ENCODE results near the gene NPHP4. TPM values are rescaled to one million over a fixed set of nuclear protein-coding genes. Genes with fewer than 3 reads are reported as not detected.

The NPHP4 gene
- polyA plus RNA-seq, 1 of the 3 experiments (the other 2 are of a cell fraction): 7.0 TPM

- ChIA-PET CTCF (interaction anchor here (0.7 to 3.9 kb wide), 7 partner anchors 16 to 463 kb away, joined by 4 to 55 read pairs (median 7); no protein-coding TSS in a partner anchor), POLR2A (no interaction called here)
- H3K9ac ChIP-seq: no peak overlapping the region
- DNase-seq: no peak
- H3K9me3 ChIP-seq: no peaks in the 10 kb centered on the region
- H3K27me3 ChIP-seq (ENCODE audit: insufficient read depth): no peaks in the 10 kb centered on the region
- H3K4me3 ChIP-seq (ENCODE audit: low read depth in 2 of 2, low read length in 1 of 2): no peak overlapping the region
- TF ChIP-seq ELF1 (IDR thresholded peaks at IDR 0.05) (no peak), CHD2 (IDR thresholded peaks at IDR 0.05; ENCODE audit: low read length, partially characterized antibody) (no peak), GABPA (IDR thresholded peaks at IDR 0.05; ENCODE audit: low read depth) (no peak)
- no peaks in the 10 kb centered on the region for H3F3A ChIP-seq (replicated peaks; ENCODE audit: insufficient read depth)
- no peaks in the 10 kb centered on the region for H3K9me2 ChIP-seq
- H3K27ac ChIP-seq (ENCODE audit: low read depth in 2 of 2, low read length in 1 of 2): no peak overlapping the region
- peaks cover 0 to 17% of the 10 kb centered on the region in 2 experiments; a peak in 1 of 4 replicates for H3K4me1 ChIP-seq (ENCODE audit: control insufficient read depth in 1 of 2, insufficient read depth in 2 of 2, low read depth in 1 of 2, low read length in 1 of 2)
- peaks cover 0 to 3% of the 10 kb centered on the region in 2 experiments for H3K36me3 ChIP-seq (replicated peaks in 1 of 2; ENCODE audit: control insufficient read depth in 1 of 2, insufficient read depth in 2 of 2, low read length in 1 of 2)
- 86% methylated on average over 4 of the region's 11 CpGs for WGBS (ENCODE audit: low lambda C conversion rate)
- no peaks in the 10 kb centered on the region for H3K79me2 ChIP-seq (ENCODE audit: insufficient read depth)
- H3K4me2 ChIP-seq: no peak overlapping the region
- no peaks in the 10 kb centered on the region for H4K20me1 ChIP-seq (ENCODE audit: insufficient read depth)
- no peak overlapping the region for H2AFZ ChIP-seq (ENCODE audit: low read depth)
These were observed 18.5 kb downstream of the NPHP4 start for GRCh38 chr1:5973771-5974170.

- DNase-seq: no peak
- H3K4me1 ChIP-seq (ENCODE audit: control insufficient read depth in 1 of 2, insufficient read depth in 2 of 2, low read depth in 1 of 2, low read length in 1 of 2): peaks cover 0 to 30% of the 10 kb centered on the region in 2 experiments; a peak in 2 of 4 replicates
- H3K9ac ChIP-seq: no peak overlapping the region
- no peaks in the 10 kb centered on the region for H3F3A ChIP-seq (replicated peaks; ENCODE audit: insufficient read depth)
- POLR2A ChIA-PET: interaction anchor here (0.6 kb wide), 1 partner anchor 973 kb away, joined by 3 read pairs; no protein-coding TSS in a partner anchor
- no peak overlapping the region for H3K27ac ChIP-seq (ENCODE audit: low read depth in 2 of 2, low read length in 1 of 2)
- H2AFZ ChIP-seq (ENCODE audit: low read depth): no peak overlapping the region
- no peak overlapping the region for H3K4me3 ChIP-seq (ENCODE audit: low read depth in 2 of 2, low read length in 1 of 2)
- H3K36me3 ChIP-seq (replicated peaks in 1 of 2; ENCODE audit: control insufficient read depth in 1 of 2, insufficient read depth in 2 of 2, low read length in 1 of 2): peaks cover 0 to 6% of the 10 kb centered on the region in 2 experiments
- CTCF ChIA-PET: interaction anchor here (0.7 to 3.9 kb wide), 6 partner anchors 8 to 461 kb away, joined by 3 to 18 read pairs (median 4); no protein-coding TSS in a partner anchor
- H3K27me3 ChIP-seq (ENCODE audit: insufficient read depth): no peaks in the 10 kb centered on the region
- no peaks in the 10 kb centered on the region for H3K79me2 ChIP-seq (ENCODE audit: insufficient read depth)
- TF ChIP-seq SIN3A (IDR thresholded peaks at IDR 0.05; ENCODE audit: borderline replicate concordance, low read depth, low read length): no peak
- TF ChIP-seq POLR2AphosphoS5 (IDR thresholded peaks at IDR 0.05; ENCODE audit: low read depth, low read length): no peak
- TF ChIP-seq NRF1 (IDR thresholded peaks at IDR 0.05; ENCODE audit: low read depth, low read length): no peak
- TF ChIP-seq IRF3 (IDR thresholded peaks at IDR 0.05; ENCODE audit: low read depth, low read length): no peak
- no peak for TF ChIP-seq ZBTB33 (IDR thresholded peaks at IDR 0.05; ENCODE audit: borderline replicate concordance, low read depth)
- TF ChIP-seq SMC3 (IDR thresholded peaks at IDR 0.05; ENCODE audit: low read depth, low read length): no peak
- no peak for TF ChIP-seq MXI1 (IDR thresholded peaks at IDR 0.05; ENCODE audit: low read depth, low read length)
- no peak for TF ChIP-seq PBX3 (IDR thresholded peaks at IDR 0.05)
- no peak for TF ChIP-seq TEAD4 (IDR thresholded peaks at IDR 0.05; ENCODE audit: borderline replicate concordance, insufficient read depth)
- TF ChIP-seq RCOR1 (IDR thresholded peaks at IDR 0.05; ENCODE audit: low read length): no peak
- no peak for TF ChIP-seq RAD21 (IDR thresholded peaks at IDR 0.05; ENCODE audit: low read length)
- H4K20me1 ChIP-seq (ENCODE audit: insufficient read depth): no peaks in the 10 kb centered on the region
- no peak overlapping the region for H3K4me2 ChIP-seq
- WGBS (ENCODE audit: low lambda C conversion rate): 85% methylated on average over 4 of the region's 4 CpGs
- no peaks in the 10 kb centered on the region for H3K9me3 ChIP-seq
- no peaks in the 10 kb centered on the region for H3K9me2 ChIP-seq
These were observed 20.1 kb downstream of the NPHP4 start for GRCh38 chr1:5972198-5972520.
